NCI-H748 treated with DMSO at 0.1 percent for 48 hours (cell line): Measurements from ENCODE around the gene CDCA5.

Experiments
- DNase-seq: peaks from one replicate; lab custom pipeline; 2025; lab: John Stamatoyannopoulos, UW

CDCA5 gene, protein sequence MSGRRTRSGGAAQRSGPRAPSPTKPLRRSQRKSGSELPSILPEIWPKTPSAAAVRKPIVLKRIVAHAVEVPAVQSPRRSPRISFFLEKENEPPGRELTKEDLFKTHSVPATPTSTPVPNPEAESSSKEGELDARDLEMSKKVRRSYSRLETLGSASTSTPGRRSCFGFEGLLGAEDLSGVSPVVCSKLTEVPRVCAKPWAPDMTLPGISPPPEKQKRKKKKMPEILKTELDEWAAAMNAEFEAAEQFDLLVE

DNA sequence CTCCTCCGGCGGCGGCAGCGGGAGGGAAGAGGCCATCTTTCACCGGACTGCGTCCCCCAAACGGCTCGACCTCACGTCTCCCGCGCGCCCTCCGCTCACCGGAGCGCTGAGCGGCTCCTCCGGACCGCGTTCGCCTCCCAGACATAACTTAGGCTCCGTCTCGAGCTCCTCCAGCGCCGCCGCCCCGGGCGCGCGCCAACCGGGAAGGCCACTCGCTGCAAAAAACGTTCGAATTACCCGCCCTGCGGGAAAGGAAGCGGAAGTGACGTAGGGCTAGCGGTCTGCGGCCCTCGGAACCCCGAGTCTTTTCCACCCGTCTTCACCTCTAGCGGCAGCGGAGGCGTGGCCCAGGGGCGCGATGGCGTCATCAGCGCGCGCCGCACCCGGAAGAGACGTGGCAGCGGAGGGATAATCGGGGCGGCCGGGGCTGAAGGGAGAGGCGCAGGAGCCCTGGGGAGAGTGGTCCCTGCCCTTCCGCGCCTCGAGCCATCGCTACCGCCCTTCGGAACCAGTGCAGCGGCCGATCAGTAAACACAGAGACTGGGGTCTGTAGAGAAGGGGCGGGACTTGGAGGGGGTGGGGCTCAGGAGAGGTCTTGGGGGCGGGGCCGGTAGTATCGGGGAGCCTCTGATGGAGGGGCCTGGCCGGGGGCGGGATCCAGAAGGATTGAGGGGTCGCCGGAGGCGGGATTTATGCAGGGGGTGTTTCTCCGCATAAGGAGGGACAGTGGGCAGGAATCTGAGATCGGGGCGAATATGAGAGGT is at the start of gene CDCA5, which contains the start of gene ZFPL1:
Gene CDCA5, minus strand, starts transcription at position 207 of the 764 bp plus-strand sequence. Its CDS starts 62 bp downstream, at position 145.
Gene ZFPL1, plus strand, starts transcription at position 389 of the 764 bp plus-strand sequence. CDS start 477 bp downstream, outside the sequence.
- peak; percentile 82 for DNase-seq

DNA sequence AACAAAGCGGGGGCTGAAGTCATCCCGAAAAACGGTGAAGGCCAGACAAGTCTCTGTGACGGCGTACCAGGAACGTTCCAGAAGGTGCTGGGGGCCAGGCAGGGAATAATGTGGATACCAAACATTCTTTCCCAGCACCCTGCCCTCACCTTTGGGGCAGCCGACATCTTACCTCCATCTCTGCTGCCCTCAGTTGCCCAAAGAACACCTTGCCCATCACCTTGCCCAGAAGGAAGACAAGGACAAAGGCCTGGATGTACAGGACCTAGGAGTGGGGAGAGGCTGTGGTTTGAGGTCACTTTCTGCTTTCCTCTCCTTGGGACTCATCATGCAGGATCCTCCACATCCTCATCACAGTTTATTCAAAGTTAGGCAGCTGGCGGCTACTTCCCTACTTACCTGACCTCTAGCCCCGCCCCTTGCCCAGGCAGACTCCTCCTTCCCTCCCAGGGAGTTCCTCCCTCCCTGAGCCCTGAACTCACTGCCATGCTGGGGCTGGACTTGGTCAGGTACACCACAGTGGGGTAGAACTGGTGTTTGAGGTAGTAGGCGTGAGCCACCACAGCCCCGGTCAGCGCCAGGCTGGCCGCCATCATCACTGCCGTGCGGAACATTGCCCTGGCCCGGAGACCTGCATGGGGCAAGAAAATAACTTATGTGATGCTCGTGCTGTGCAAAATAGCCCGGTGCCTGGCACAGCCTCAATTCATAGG is 49.3 kb upstream of the CDCA5 start:
- peak; percentile 4 for DNase-seq

DNA sequence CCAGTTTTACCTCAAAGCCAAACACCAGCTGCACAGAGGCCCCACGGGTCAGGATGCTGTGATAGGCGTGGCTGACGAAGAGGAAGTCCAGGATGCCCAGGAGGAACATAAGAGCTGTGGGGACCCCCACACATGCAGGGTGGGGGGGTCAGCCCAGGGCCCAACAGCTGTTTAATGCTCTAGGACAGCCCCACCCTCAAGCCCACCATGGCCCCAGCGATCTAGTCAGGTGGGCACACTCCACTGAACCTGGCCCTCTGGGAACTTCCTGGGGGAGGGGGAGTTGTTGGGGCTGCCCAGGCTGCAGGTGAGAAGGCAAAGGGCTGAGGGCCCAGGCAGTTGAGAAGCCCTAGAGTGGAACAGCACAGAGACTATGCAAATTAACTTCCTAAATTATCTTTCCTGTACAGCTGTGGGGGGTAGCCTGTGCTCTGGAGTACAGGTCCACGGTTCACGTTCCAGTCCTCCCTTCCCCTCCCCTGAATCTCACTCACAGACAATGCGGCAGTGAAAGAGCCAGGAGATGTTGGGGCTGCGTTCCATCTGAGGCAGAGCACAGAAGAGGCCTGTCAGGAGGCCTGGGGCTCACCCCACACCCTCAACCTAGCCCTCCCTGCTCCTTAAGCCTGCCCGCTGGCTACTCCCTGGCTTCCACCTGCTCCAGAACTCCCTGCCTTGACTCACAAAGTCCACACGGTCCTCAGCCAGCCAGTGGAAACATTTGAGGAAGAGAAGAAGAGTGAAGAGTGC is 48.6 kb upstream of the CDCA5 start:
- no peak for DNase-seq

DNA sequence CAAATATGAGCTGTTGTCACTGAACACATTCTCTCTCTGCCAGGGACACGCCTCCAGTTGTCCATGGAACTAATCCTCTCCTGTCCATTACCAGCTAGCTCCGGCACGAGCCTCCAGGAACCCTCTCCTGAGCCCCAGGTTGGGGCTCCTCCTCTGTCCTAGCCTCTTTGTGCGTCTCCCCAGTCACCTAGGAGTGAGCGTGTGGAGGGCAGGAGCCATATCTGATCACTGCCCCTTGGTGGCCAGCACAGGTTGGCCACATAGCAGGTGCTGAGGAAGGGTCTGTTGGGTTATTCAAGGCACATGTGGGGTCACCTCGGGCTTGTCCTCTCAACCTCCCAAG is 48.0 kb upstream of the CDCA5 start:
- DNase-seq, result no peak

DNA sequence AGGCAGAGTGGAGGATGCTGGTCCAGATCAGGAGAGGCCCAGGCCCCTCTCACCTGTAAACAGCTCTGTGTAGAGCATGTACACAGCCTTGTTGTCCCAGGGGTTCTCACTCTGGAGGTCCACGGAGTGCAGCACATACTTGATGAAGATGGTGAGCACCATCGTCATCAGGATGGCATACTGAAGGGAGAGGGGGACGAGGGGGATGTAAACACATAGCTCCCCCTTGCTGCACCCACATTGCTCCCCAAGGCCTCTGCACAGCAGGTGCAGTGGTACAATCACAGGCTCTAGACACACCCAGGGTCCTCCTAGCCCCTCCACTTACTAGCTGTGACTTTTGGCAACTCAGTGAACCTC is 47.6 kb upstream of the CDCA5 start:
- no peak for DNase-seq

DNA sequence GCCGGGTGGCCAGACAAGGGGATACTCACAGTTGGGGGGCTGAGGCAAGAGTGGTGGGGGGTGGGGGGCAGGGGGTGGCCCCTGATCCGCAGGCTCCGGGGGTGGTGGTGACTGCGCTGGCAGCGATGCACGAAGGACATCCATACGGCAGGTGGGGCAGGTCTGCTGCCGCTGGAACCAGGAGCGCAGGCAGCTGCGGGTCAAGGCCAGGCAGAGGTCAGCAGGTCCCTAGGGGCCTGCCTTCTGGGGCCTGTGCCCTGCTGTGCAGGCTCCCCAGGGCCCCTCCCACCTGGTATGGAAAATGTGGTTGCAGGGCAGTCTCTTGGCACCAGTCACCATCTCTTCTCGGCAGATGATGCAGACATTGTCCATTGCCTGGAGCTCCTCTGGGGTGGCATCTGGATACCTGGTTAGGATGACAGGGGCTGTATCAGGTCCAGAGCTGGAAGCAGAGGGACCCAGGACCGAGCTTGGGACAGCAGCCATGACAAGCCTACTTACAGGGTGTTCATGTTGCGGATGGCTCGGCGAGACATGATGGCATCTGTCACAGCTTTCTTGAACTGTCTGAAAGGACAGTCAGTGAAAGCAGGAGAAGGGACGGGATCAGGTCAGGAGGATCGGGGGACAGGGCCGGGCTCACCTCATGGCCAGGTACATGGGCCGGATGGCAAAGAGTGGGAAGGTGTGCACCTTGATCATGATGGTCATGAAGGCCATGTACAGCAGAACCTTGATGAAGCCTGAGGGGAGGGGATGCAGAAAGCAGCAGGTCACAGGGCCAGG is 47.0 kb upstream of the CDCA5 start:
- DNase-seq, result no peak

DNA sequence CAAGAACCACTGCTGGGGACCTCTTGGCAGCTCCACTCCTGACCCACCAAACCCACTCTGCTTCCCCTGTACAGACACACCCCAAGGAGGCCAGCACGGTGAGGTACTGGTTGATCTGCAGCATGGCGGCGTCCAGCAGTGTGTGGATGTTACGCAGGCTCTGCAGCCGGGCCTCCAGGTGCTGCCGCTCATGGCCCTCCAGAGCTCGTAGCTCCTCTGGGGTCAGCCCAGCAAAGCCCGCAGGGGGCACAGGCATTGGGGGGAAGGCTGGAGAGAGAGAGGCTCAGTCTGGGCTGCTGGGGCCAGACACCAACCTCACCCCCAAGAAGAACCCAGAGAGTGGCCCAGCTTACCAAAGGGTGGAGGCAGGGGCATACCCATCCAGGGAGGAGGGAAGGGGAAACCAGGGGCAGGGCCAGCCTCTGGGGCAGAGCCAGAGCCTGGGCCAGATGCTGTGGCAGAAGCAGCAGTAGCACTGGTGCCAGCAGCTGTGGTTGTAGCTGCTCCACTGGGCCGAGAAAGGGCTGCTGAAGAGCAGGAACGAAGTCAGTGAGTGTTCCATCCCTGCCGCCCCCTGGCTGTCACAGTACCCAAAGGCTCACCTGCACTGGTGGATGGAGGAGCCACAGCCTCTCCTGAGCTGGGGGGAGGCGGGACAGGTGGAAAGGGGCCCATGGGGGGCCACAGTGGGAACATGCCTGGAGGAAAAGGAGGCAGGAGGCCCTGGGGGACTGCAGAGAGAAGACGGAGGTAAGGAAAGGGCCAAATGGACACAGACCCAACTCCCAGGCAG is 46.0 kb upstream of the CDCA5 start:
- DNase-seq, result no peak

DNA sequence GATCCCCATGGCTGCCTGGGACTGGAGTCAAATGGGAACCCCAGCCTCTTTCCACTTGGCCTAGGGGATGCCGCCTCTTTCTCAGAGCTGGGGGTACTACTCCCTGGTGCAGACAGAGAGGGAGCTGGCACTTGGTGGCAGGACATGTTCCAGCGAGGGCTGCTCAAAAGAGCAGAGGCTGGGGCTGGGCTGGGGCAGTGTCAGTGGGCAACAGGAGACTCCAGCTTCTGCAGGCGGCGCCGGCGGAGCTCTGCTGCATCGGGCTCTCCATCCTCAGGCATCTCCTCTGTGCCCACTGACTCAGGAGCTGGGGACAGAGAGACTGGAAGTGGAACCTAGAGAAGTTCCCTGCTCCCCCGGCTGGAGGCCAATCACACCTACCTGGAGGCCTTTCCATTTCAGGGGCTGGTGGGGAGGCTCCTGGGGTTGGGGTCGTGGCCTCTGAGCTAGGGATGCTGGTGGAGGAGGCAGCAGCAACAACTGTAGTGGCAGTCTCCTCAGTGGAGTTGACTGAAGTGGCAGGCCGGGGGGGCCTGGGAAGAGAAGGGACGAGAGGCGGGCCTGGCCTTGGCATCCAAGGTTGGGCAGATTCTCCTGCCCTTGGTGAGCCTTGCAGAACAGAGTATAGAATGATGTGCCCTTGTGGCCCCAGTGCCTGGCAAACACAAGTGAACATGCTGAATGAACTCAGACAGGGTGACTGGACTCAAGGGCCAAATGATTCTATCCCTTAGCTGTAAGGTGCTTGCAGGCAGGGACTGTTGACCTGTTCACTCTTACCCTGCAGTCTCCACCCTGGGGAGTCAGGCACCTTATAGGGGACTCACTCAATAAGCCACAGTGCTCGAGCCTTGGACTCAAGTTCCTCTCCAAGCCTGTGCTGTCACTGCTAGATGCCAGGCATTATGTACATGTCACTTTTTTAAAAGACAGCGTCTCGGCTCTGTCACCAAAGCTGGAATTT is 44.6 kb upstream of the CDCA5 start:
- DNase-seq, result no peak

DNA sequence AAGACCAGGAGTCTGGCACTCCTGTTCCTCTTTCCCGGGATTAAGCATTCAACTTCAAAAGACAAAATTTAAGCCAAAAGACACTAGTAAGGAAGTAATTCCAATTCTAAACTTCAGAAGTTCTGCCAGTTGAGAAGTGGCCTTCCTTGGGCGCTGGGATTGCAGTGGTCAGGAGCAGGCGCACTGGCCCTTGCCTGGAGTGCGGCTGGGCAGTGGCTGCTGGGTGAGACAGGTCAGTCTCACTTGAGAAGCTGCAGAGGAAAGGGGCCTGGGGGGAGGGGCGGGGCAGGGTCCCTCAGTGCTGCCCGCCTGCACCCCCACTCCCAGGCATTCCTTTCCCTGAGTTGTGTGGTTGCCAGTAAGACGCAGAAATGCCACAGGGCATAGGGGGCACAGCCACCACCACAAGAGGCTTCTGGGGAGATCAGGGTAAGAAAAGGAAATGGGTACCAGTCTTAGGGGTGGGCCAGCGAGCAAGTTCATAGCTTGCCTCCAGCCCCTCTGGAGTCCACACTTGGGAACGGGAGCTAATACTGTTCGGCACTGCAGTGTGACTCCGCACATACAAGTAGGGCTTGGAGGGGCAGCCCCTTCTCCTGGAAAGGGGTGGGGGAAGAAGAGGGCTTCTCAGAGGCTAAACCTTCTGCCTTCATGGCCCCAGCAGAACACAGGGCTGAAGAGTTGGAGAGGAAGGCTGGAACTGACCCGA is 43.8 kb upstream of the CDCA5 start:
- no peak for DNase-seq

DNA sequence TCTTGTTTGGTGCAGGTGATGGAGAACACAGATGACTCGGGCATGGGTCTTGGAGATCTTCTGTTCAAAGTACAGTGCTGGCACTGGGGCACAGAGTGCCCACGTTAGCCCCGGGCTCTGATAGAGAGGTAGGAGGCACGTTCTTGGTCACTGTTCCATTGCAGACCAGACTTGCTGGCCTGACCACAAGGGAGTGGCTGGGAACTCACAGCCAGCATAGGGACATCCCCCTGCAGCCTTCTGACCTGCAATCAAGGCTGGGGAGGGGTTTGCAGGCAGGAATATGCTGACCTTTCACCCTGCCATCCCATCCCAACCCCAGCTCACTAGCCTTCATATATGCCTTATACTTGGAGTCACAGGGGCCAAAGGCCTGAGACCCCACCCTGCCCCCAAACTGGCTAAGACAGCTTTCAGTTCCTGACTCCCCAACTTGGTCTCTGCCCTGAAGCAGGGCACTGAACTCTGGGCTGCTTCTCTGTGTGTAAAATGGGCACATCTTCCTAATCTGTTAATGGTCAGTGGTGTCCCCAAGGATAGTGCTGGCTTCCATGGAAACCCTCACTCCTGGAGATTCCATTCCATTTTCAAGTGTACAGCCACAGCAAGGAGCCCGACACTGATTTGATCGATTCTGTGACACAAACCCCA is 42.9 kb upstream of the CDCA5 start:
- DNase-seq, result no peak

DNA sequence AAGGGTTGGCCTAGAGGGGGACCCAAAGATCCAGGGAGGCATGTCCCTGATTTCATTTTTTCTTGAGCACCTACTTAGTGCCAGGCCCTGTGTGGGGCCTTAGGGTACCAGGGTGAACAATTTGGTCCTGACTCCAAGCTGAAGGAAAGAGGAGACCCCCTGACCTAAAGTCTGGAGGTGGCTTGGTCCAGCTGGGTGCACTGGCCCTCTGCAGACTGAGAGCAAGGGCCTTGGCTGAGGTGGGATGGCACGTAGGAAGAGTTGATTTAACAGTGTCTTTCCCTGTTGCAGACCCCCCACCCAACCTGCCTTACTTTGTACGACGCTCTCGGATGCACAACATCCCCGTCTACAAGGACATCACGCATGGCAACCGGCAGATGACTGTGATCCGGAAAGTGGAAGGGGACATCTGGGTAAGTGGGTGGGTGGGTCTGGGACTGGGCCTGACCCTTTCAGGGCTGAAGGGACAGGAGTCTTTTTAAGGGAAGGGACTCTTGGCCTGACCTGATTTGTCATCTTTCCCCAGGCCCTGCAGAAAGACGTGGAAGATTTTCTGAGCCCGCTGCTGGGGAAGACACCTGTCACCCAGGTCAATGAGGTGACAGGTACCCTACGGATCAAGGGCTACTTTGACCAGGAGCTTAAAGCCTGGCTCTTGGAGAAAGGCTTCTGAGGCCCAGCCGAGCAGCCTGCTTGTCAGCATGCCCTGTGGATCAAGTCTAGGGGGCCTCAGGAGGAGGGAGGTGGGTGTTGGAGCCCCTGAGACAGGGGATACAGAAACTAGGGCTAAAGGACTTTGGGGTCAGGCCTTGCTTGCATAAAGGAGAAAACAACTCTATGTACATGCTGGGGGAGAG is 41.6 kb upstream of the CDCA5 start:
- DNase-seq, result no peak

DNA sequence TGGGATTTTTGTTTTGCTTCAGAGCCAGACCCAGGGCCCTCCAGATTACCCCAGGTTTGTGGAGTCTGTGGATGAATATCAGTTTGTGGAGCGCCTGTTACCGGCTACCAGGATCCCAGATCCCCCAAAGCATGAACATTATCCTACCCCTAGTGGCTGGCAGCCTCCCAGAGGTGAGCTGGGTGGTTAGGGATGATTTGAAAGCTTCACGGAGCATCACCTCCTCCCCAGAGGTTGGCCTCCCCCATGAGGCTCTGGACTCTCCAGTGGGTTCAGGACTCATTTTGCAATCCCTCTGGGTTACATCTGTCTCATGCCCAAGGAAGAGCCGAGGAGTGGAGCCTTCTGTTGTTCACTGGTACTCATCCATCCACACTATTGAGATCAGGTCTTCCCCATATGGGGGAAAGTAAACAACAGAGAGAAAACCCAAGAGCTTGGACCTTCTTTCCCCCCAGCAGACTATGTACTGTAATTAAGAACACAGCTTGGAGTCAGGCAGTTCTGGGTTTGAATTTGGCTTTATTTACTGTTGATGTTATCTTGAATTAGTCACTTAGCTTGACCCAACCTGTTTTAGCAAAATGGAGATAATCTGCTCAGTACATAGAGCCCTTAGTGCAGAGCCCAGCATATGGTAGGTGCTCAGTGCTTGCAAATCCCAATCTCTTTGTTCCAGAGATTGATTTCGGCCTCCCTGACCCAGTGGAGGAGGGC is 40.8 kb upstream of the CDCA5 start:
- DNase-seq, result no peak

DNA sequence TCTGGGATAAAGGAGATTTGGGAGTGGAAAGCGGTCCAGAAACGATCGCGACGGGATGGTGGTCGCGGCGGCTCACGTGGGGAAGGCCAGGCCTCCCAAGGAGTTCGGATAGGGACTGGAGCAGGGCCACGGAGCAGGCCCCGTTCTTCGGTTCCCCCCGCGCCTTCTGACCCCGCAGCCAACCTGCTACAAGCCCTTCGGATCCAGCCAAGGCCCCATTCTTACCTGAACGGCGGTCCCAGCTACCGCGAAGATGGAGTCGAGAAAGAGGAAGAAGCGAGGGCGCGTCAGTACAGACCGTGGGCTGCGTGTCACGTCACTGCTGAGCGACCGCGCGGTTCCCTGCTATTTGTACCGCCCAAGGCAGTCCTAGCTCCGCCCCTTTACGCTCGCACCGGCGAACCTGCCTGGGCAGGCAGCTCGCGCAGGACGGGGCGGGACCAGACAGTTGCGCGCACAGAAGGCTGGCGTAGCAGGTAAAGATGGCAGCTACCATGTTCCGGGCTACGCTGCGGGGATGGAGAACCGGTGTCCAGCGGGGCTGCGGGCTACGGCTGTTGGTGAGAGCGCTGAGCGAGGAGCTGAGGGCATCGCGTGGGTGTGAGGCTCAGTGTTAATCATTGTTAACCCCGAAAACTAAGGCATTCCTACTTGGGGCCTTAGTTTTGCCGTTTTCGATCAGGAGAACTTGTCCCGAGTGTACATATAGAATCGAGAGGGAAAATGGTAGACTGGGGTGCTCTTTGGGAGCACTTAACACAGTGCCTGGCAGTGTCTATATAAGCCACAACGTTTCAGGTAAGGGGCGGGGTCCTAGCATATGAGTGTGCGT is 38.2 kb upstream of the CDCA5 start, which contains the start of the genes FAU and MRPL49:
Gene FAU, minus strand, starts transcription at position 270 of the 832 bp plus-strand sequence. CDS start 321 bp downstream, outside the sequence.
Gene MRPL49, plus strand, starts transcription at position 457 of the 832 bp plus-strand sequence. Its CDS starts 26 bp downstream, at position 483.
- DNase-seq, result peak; percentile 96

DNA sequence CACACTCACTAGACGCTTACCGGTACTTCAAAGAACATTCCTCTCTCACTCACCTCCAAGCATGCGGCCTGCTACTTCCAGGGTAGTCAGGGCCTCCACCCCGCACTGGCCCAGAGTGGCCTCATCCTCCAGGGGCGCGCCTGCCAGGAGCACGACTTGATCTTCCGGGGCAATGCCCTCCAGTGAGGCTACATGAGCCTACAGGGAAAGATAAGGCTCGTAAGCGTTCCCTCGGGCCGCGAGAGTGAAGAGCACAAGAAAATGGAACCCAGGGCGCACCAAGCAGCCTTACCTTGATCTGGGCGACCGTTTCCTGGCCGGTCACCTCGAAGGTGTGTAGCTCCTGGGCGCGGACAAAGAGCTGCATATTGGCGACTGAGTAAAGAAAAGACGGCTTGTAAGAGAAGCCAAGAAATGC is 37.6 kb upstream of the CDCA5 start:
- no peak for DNase-seq

DNA sequence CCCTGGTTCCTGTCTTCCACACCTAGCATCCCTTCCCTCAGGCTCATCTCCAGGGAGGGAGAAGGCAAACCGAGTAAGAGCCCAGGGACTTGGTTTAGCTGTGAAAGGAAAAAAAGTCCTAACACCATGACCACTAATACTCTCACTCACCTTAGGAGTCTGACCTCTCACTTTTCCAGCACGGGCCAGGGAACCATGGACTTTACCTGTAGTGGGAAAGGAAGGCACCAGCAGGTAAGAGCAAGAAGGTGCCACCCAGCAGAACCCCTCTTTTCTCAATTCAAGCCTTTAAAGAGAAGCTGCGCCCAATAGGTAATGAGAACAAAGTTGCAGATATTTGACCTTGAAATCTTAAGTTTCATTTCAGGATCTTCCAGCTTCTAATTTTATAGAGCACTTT is 37.0 kb upstream of the CDCA5 start:
- no peak for DNase-seq

DNA sequence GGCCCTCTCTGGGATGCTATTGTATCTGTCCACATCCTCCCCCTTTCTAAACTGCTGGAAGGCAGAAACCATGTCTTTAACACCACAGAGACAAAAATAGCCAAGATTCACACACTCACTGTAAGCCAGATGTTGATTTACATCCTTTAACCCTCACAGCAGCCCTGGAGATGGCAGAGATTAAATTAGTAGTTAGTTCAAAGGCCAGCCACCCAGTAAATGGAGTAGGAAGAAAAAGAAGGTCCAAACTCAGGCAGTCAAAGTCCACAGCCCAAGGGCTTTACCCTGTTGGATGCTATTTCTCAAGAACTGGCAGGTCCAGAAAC is 35.8 kb upstream of the CDCA5 start:
- DNase-seq, result no peak
